Measurements from ENCODE around the gene TSPAN4.

GRCh38 chr11:801097-801780 is 41.4 kb upstream of the TSPAN4 start:
- TF ChIP-seq REST (IDR thresholded peaks at IDR 0.05) (no peak), CTCF (IDR thresholded peaks at IDR 0.05; ENCODE audit: low read depth, low read length, missing input control) (no peak)
